Stimulated activated CD8-positive, alpha-beta memory T cell treated with anti-CD3 and anti-CD28 coated beads, Interleukin-2, amount 100 ng/mL, for 1 hour (primary cell): ENCODE measurements around the gene NBEA.

Experiments
- DNase-seq, 2 donors: peaks; one replicate each; pipeline ENCODE4 v3.0.0-alpha.2; 2020; ENCODE audit warnings: low read depth in 2 of 2

NBEA gene

DNA sequence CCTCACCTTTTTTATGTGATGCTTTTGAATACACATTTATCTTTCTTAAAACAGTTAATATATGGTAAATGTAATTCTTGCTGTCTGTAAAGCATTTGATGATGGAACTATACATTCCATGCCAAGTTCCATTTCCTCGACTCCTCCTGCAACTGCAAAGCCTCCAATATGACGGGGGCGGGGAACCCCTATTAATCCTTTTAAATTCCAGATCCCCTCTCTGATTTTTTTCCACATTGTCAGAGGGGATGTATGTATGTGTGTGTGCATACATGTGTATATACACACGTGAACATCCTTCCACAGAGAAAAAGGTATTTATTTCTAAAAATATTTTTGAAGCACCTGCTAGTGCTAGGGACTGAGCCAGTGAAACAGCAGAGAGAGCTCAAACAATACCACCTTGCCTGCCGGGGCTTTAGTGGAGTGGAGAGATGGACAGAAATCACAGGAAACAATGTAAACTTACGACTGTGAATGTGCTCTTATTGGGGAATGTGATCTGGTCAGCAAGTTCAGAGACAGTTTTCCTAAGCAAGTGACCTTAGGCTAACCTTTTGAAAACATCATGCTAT, 559.7 kb downstream of the NBEA start:
- DNase-seq, result no peak

DNA sequence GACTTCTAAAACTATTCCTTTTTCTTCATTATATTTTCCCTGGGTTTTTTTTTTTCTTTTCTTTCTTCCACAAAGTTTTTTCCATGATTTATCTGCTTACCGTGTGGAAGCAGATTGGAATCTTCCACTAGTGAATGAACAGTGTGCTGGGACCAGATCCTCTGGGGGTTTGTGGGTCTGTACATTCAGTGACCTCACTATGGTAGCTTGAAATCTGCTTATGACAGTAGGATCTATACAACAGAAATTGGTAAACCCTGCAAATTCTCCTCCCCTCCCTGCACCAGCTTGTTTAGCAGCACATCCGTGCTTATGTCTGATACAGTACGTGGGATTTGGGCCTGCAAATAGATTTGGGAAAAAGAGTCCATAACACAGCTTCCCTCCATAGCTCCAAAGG, 560.4 kb downstream of the NBEA start:
- DNase-seq, result no peak

GRCh38 chr13:35512271-35512920, 570.3 kb downstream of the NBEA start:
- no peak for DNase-seq

- DNase-seq, result no peak
Observed at GRCh38 chr13:35514061-35514477, 572.0 kb downstream of the NBEA start.

GRCh38 chr13:35514801-35515502, 572.9 kb downstream of the NBEA start:
- DNase-seq, result no peak

DNA sequence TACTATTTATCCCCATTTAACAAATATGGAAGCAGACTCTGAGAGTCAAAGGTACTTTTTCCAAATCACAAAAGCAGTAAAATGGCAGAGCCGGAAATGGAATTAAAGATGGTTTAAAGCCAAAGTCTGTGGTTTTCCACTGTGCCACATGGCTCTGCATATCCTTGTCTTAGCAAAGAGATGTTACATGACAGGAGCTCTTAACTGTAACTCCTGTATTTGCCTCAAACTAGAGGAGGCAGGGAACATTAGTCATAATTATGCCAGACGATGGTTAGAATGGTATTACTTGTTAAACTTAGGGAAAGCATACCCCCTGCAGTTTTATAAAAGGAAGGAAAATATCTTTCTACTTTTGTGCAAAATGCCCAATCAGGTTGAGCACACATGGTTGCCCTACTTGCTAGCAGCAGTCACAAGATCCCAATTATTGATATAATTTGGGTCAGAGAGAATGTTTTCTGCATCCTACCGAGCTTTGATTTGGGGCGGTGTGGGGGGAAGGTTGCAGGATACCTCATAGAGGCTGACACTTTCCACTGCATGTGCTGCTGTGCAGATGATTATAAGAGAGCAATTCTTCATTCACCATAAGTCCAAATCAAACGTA, 576.4 kb downstream of the NBEA start:
- DNase-seq, result no peak

DNA sequence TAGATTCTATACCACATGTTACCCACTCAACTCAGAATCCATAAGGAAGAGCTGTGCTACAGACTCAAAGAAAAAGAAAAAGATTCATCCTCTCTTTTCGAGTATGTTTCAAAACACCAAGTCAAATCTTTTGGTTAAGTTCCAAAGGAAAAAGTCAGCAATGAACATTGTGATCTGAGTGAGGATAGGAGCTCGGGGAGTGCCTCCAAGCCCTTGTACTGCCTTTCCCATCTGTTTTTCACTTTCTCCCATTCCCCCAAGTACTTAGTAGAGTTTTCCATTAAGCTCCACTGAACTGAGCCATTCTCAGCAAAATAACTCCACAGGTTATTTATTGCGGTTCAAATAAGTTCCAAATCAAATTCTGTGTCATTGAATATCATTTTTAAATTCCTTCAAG, 582.1 kb downstream of the NBEA start:
- DNase-seq, result no peak

GRCh38 chr13:35526577-35526976, 584.5 kb downstream of the NBEA start:
- DNase-seq, result no peak

DNA sequence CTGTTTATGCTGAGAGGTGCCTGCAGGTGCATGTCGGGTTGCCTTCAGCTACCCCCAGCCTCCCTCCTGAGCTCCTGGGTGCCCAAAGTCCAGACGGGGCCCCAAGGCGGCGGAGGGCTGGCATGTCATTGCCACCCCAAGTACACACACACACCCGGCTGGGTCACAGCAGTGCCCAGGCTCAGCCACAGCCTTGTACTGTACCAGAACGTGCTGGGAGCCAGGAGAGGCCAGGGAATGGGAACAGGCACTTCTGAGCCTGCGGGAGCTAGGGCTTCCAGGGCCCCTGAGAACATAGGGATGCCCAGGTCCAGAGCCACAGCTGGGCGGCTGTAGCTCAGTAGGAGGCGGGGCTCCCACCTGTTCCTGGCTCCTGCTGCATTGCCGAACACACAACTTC, 585.4 kb downstream of the NBEA start:
- no peak for DNase-seq

- DNase-seq, result no peak
Observed at GRCh38 chr13:35530147-35530546, 588.1 kb downstream of the NBEA start.

DNA sequence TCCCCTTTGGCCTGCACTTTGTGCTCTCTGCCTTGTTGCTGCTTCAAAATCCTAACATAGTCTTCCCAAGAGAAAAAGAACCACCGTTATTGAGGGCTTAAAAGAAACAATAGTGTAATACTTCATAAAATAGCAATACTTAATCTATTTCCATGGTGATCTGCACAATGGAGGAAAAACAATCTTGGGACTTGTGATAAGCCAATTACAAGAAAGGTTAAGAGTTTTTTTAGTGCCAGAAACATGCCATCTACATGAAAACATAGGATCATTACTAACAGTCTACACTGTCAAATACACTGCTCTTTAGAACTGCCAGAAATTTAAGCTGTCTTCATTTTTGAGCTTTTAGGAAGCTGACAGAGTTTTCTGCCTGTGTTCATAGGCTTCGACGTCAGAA, 588.5 kb downstream of the NBEA start:
- DNase-seq, result no peak

DNA sequence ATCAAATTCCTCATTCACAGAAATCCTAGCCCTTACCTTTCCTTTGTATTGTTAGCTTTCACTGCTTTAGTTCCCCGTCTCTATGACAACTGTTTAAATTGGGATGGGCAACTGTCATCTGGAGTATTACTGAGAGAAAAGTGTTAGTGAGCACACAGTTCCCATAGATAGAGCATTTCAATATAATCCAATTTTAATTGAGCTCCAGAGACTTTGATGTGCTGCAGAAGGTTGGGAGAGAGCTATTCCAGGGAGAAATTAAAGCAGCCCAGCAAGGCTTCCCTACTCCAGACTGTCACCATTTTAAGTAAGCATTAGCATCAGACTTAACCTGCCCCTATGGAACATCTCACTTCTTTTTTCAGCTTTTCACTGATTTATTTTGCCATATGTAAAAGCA, 589.5 kb downstream of the NBEA start:
- DNase-seq, result no peak

DNA sequence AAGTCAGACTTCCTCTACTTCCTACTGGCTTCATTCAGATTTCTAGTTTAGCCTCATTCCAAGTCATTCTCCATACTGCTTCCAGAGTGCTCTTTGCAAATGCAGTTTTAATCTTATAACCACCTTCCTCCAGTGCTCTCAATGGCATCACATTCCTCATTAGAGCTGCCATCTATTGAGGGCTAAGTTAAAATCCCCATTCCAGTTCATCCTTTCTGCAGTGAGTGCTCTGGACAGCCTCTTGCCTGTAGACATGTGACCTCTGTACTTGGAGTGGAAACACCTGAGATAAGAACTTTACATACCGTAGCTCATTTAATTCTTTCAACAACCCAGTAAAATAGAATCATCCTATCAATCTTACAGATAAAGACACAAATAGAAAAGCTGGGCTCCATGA, 592.3 kb downstream of the NBEA start:
- no peak for DNase-seq

DNA sequence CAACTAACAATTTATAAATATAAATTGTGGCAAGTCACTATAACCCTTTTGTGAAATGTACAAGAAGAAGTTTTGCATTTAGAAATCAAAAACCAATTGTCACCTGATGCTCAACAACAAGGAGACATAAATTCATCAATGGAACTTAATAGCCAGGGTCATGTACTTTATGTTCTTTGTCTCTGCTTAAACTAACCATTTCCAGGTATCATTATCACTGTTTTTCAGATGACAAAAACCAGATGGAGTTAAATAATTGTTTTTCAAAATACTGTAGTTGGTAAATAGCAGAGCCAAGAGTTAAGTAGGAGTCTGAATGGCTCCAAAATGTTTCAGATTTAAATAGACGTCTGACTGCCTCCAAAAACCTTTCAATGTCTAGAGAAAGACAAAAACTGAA, 606.7 kb downstream of the NBEA start:
- no peak for DNase-seq

- no peak for DNase-seq
Observed at GRCh38 chr13:35549481-35549880, 607.4 kb downstream of the NBEA start.

DNA sequence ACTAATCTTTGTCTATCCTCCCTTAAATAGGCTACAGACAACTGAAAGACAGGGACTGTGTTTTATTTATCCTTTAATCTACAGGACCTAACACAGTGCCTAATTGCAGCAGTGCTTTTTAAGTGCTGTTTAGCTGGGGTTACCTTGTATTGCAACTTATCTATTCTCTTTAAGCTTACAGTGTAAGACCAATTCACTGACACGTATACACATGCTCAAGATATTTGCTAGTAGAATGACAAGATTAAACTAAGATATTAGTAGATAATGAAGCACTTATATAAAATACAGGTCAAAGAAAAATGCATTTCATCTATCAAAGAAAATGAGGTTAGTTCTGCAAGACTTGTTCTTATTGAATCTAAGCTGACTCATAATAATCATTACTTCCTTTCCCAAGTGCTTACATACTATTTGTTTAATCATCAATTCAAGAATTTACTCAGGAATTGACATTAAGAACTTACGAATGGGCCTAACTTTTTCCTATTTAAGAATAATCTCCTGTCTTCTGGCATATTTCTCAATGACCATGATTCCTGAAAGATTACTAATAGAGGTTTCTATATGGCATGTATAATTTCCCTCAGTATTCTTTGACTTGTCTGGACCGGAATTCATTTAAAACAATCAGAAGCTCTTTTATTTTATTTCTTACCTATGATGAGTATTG, 610.2 kb downstream of the NBEA start:
- no peak for DNase-seq

DNA sequence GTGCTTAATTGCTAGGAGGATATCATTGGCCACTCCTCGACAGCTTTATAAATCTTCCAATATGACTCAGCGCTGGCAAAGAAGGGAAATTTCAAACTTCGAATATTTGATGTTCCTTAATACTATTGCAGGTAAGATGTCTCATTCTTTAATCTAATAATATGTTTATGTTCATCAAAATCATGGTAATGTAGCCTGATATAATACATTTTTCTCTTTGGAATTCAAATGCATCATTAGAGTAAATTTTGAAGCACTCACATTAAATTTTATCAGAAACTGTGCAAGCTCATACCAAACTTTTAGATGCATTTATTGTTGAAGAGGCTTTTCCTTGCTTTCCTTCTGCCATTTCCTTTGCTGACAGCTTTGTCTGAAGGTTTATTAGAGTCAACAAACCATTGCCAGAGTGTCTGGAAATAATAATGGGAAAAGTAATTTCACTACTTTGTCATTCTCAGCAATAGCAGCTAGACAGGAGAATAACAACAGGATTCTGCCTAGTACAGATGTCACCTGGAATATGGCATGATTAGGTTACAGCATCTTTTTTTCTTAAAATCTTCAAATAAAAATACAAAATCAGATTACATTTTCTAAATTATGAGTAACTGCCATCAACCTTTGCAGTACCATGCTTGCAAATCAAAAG, 613.0 kb downstream of the NBEA start:
- DNase-seq, result no peak

- DNase-seq, result no peak
Observed at GRCh38 chr13:35557475-35557874, 615.4 kb downstream of the NBEA start.

DNA sequence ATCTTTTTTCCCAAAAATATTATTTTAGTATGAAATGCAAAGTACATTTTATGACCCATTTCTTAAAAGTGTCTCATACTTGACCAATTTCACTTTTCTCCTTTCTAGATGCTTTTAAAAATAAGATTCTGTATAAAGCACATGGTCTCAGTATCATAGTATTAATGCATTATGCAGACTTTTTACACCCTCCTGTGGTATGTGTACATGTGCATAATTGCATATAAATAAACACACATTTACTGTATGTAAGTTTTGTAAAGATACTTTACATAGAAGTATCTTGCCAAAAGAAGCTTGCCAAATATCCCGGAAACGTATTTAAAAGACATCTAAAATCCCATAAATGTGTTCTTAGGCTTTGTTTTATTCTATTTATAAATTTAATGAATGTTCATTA, 619.5 kb downstream of the NBEA start:
- no peak for DNase-seq

GRCh38 chr13:35565273-35565672, 623.2 kb downstream of the NBEA start:
- DNase-seq, result no peak

GRCh38 chr13:35566340-35566739, 624.3 kb downstream of the NBEA start:
- DNase-seq, result no peak

- DNase-seq, result no peak
Observed at GRCh38 chr13:35567406-35567980, 625.4 kb downstream of the NBEA start.
